NT2/D1 (cell line): ENCODE measurements around the gene CD55.
"Not testable (repeated sequence)": the region's sequence is repeated elsewhere in the genome, so short reads cannot be mapped to it uniquely, and the experiment has no call there.

Source experiments
- DNase-seq: peaks from one replicate; pipeline ENCODE4 v3.0.0-alpha.2; 2011; ENCODE audit warnings: low read depth, low spot score
- H3K27me3 ChIP-seq: 2 replicates; pipeline ENCODE4 v1.6.0; 2011; ENCODE audit warnings: mild to moderate bottlenecking; ENCODE audit not compliant: insufficient read length, insufficient read depth
- H3K36me3 ChIP-seq: 2 replicates; pipeline ENCODE4 v1.6.1; 2011; ENCODE audit warnings: mild to moderate bottlenecking, low read length, mixed read lengths; ENCODE audit not compliant: insufficient read depth, insufficient read length
- H3K4me1 ChIP-seq: 2 replicates; pipeline ENCODE4 v1.5.1; 2011; ENCODE audit not compliant: insufficient read depth, insufficient read length
- H3K4me3 ChIP-seq: 2 replicates; pipeline ENCODE4 v1.5.1; 2011; ENCODE audit warnings: low read depth; ENCODE audit not compliant: insufficient read length
- H3K9ac ChIP-seq: 2 replicates; pipeline ENCODE4 v1.6.0; 2011; ENCODE audit warnings: low read depth; ENCODE audit not compliant: insufficient read length
- H3K9me3 ChIP-seq: 2 replicates; pipeline ENCODE4 v1.5.1; 2011; ENCODE audit warnings: mild to moderate bottlenecking, low read length; ENCODE audit not compliant: insufficient read depth
- SUZ12 ChIP-seq: IDR thresholded peaks from 2 replicates; pipeline ENCODE4 v1.6.1; 2011; ENCODE audit not compliant: insufficient read length, insufficient read depth; ENCODE audit errors: extremely low read depth
- YY1 ChIP-seq: IDR thresholded peaks from 2 replicates; pipeline ENCODE4 v1.6.1; 2011; ENCODE audit not compliant: insufficient read length, insufficient read depth
- ZNF274 ChIP-seq: IDR thresholded peaks from 2 replicates; pipeline ENCODE4 v1.6.1; 2011; ENCODE audit warnings: mild to moderate bottlenecking, low read depth, low read length

The CD55 gene

DNA sequence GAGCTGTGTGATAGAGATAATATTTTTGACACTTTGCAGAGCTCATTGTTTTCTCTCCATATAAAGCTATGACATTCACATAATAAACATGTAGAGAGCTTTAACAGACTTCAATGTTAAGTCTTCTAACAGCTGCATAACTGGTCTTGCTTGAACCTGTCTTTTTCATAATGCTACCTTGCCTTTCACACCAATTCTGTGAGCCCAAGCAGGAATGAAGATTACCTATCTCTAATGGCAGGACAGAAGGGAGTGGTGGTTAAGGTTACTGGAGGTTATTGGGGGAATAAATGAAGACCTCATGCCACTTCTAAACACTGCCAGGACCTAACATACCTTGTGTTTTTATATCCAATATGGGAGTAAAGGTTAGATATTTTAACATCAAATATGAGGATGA lies 2.3 kb upstream of the CD55 start:
- TF ChIP-seq YY1 = no peak
- TF ChIP-seq ZNF274 = no peak
- no peak for TF ChIP-seq SUZ12
- no peaks in the 10 kb centered on the region for H3K9me3 ChIP-seq
- peaks cover 5% of the 10 kb centered on the region for H3K36me3 ChIP-seq
- H3K4me1 ChIP-seq = no peaks in the 10 kb centered on the region
- no peak overlapping the region for H3K4me3 ChIP-seq
- no peak overlapping the region for H3K9ac ChIP-seq
- no peaks in the 10 kb centered on the region for H3K27me3 ChIP-seq
- DNase-seq = no peak

DNA sequence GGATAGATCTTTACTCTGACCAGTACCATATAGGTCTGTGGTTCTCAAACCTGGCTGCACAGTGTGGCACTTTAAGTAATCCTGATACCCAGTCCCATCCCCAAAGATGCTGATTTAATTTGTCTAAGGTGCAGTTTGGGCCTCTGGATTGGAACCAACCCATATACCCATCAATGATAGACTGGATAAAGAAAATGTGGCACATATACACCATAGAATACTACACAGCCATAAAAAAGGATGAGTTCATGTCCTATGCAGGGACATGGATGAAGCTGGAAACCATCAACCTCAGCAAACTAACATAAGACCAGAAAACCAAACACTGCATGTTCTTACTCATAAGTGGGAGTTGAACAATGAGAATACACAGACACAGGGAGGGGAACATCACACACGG lies 1.4 kb upstream of the CD55 start:
- not testable (repeated sequence) for H3K27me3 ChIP-seq, DNase-seq, H3K9me3 ChIP-seq, H3K9ac ChIP-seq, H3K4me1 ChIP-seq, H3K4me3 ChIP-seq
- H3K36me3 ChIP-seq = peaks cover 14% of the 10 kb centered on the region

GRCh38 chr1:207321790-207322645 lies 540 bp downstream of the CD55 start:
- Histone ChIP-seq H3K9ac (peak overlapping the region; percentile 81), H3K27me3 (no peaks in the 10 kb centered on the region), H3K9me3 (no peaks in the 10 kb centered on the region), H3K4me1 (no peaks in the 10 kb centered on the region), H3K36me3 (peaks cover 32% of the 10 kb centered on the region), H3K4me3 (peak overlapping the region; percentile 57)
- TF ChIP-seq ZNF274 (no peak), YY1 (no peak), SUZ12 (no peak)
- no peak for DNase-seq

- no peaks in the 10 kb centered on the region for H3K4me1 ChIP-seq
- H3K9ac ChIP-seq = no peak overlapping the region
- peaks cover 46% of the 10 kb centered on the region for H3K36me3 ChIP-seq
- no peaks in the 10 kb centered on the region for H3K9me3 ChIP-seq
- no peaks in the 10 kb centered on the region for H3K27me3 ChIP-seq
- DNase-seq = no peak
- TF ChIP-seq ZNF274 (no peak), YY1 (no peak), SUZ12 (no peak)
- no peak overlapping the region for H3K4me3 ChIP-seq
Observed at GRCh38 chr1:207323425-207324225, 2.1 kb downstream of the CD55 start.

DNA sequence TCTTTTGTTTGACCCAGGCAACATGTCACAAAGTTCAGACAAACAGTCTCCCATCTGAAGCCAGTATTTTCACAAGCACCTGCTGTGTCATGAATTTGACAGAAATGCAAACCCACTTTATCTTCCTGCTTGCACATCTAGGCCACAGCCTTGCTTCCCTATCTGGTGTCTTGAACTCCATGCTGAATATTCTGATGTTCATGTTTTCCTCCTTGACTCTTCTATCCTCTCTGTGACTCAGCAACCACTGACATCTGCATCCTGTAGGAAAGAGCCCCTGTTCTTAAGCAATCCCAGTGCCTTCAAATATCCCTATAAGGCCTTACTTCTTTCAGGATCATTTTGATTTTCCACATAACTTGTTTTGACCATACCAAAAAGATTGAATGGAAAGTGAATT lies 6.5 kb downstream of the CD55 start:
- DNase-seq = no peak
- Histone ChIP-seq H3K4me1 (no peaks in the 10 kb centered on the region), H3K9me3 (peaks cover 4% of the 10 kb centered on the region; the same call in 1 of the 2 replicates), H3K27me3 (no peaks in the 10 kb centered on the region), H3K4me3 (no peak overlapping the region), H3K36me3 (peaks cover 64% of the 10 kb centered on the region), H3K9ac (no peak overlapping the region)
- TF ChIP-seq YY1 = no peak
- TF ChIP-seq ZNF274 = no peak
- TF ChIP-seq SUZ12 = no peak

DNA sequence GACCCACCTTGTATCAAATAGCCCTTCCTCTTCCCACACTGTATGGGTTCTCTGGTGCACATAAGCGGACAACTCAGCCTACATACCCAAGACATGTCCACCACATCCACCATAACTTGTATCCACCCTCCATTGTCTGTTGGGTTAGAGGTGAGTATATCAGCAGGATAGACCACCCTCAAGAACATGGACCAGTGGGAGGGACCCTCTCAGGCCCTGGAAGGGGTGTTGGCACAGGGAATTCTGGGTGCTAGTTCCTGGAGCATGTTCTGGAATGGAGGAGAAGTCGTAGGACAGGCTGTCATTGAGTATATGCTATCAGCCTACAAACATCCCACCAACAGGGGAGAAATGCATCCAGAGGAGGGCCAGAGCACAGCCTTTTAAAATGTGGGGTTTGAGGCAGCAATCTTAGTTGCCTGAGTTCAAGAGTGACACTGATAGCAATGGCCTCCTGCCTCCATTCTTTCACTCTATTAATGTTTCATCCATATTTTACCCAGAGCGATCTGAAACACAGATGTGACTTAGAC lies 7.5 kb downstream of the CD55 start:
- H3K4me1 ChIP-seq = no peaks in the 10 kb centered on the region
- no peak overlapping the region for H3K4me3 ChIP-seq
- TF ChIP-seq YY1 (no peak), ZNF274 (no peak), SUZ12 (no peak)
- no peaks in the 10 kb centered on the region for H3K27me3 ChIP-seq
- peaks cover 65% of the 10 kb centered on the region for H3K36me3 ChIP-seq
- DNase-seq = no peak
- no peak overlapping the region for H3K9ac ChIP-seq
- peaks cover 14% of the 10 kb centered on the region for H3K9me3 ChIP-seq

GRCh38 chr1:207329469-207329868 lies 8.0 kb downstream of the CD55 start:
- Histone ChIP-seq H3K4me1 (no peaks in the 10 kb centered on the region), H3K9ac (no peak overlapping the region), H3K9me3 (peaks cover 19% of the 10 kb centered on the region), H3K27me3 (no peaks in the 10 kb centered on the region), H3K36me3 (peaks cover 60% of the 10 kb centered on the region), H3K4me3 (no peak overlapping the region)
- TF ChIP-seq ZNF274 (no peak), YY1 (no peak), SUZ12 (no peak)
- DNase-seq = no peak
